Neural cell (in vitro differentiated cells): ENCODE results near the gene EXTL1. TPM values are rescaled to one million over a fixed set of nuclear protein-coding genes. Genes with fewer than 3 reads are reported as not detected.

Experiments used
- H2AFZ ChIP-seq: fragments of 200-600, 300-800 bp; sonication (generic), shearing (Covaris generic); 2 replicates; pipeline ENCODE4 v1.6.0; 2014; ENCODE audit warnings: low read depth, mild to moderate bottlenecking, antibody characterized with exemption, low read length, moderate library complexity
- H3F3A ChIP-seq: fragments of 200-600 bp; shearing (Covaris generic); 2 replicates; pipeline ENCODE4 v1.6.1; 2016; ENCODE audit warnings: mild to moderate bottlenecking, moderate library complexity, mixed read lengths, antibody characterized with exemption, low read length; ENCODE audit not compliant: insufficient read depth, poor library complexity, severe bottlenecking
- H3K27ac ChIP-seq: fragments of 200-600, 300-800 bp; sonication (generic), shearing (Covaris generic); 2 replicates; pipeline ENCODE4 v1.5.1; 2014; ENCODE audit warnings: mild to moderate bottlenecking, low read length, moderate library complexity
- H3K27me3 ChIP-seq: fragments of 300-800, 200-600 bp; sonication (generic), shearing (Covaris generic); 2 replicates; pipeline ENCODE4 v1.6.0; 2014; ENCODE audit warnings: mild to moderate bottlenecking, low read depth, low read length, moderate library complexity; ENCODE audit not compliant: insufficient read depth
- H3K36me3 ChIP-seq: fragments of 300-800, 200-600 bp; sonication (generic), shearing (Covaris generic); 2 replicates; pipeline ENCODE4 v1.5.1; 2014; ENCODE audit warnings: mild to moderate bottlenecking, antibody characterized with exemption, low read length, moderate library complexity; ENCODE audit not compliant: insufficient read depth
- H3K4me2 ChIP-seq: fragments of 300-800, 200-600 bp; sonication (generic), shearing (Covaris generic); 2 replicates; pipeline ENCODE4 v1.6.0; 2014; ENCODE audit warnings: mild to moderate bottlenecking, low read length
- H3K4me3 ChIP-seq: fragments of 300-800, 200-600 bp; sonication (generic), shearing (Covaris generic); 2 replicates; pipeline ENCODE4 v1.5.1; 2014; ENCODE audit warnings: mild to moderate bottlenecking, low read length, moderate library complexity
- H3K79me2 ChIP-seq: fragments of 200-600 bp; shearing (Covaris generic); replicated peaks from 2 replicates; pipeline ENCODE4 v1.6.0; 2014; ENCODE audit warnings: mild to moderate bottlenecking, low read length, moderate library complexity; ENCODE audit not compliant: insufficient read depth
- H3K9ac ChIP-seq: fragments of 300-800, 200-600 bp; sonication (generic), shearing (Covaris generic); 2 replicates; pipeline ENCODE4 v1.6.1; 2016; ENCODE audit warnings: mild to moderate bottlenecking, low read length, mixed read lengths
- H3K9me2 ChIP-seq: fragments of 200-600 bp; shearing (Covaris generic); 2 replicates; pipeline ENCODE4 v1.6.1; 2016; ENCODE audit warnings: mild to moderate bottlenecking, low read length, mixed read lengths; ENCODE audit not compliant: insufficient read depth
- H3K9me3 ChIP-seq: fragments of 200-600, 300-800 bp; sonication (generic), shearing (Covaris generic); 2 replicates; pipeline ENCODE4 v1.6.1; 2016; ENCODE audit warnings: mild to moderate bottlenecking, mixed run types, low read length, moderate library complexity, mixed read lengths
- H4K20me1 ChIP-seq: fragments of 200-600 bp; shearing (Covaris generic); 2 replicates; pipeline ENCODE4 v1.6.1; 2016; ENCODE audit warnings: mild to moderate bottlenecking, mixed run types; ENCODE audit not compliant: insufficient read depth
- EP300 ChIP-seq: fragments of 450-650 bp; conservative IDR thresholded peaks from 2 replicates; pipeline ENCODE4 v1.6.1; 2014; ENCODE audit warnings: antibody characterized with exemption, mild to moderate bottlenecking, moderate library complexity; ENCODE audit not compliant: poor library complexity, severe bottlenecking
- EZH2 ChIP-seq: fragments of 200-600, 300-800 bp; shearing (Covaris generic), sonication (generic); IDR thresholded peaks from 2 replicates; pipeline ENCODE4 v1.6.1; 2014; ENCODE audit warnings: antibody characterized with exemption, low read length, borderline replicate concordance, mild to moderate bottlenecking; ENCODE audit not compliant: insufficient read depth, poor library complexity, severe bottlenecking
- MXI1 ChIP-seq: fragments of 450-650 bp; conservative IDR thresholded peaks from 2 replicates; pipeline ENCODE4 v1.6.1; 2014; ENCODE audit warnings: antibody characterized with exemption, mild to moderate bottlenecking; ENCODE audit not compliant: poor library complexity, severe bottlenecking
- POLR2AphosphoS5 ChIP-seq: IDR thresholded peaks from 2 replicates; pipeline ENCODE4 v1.6.1; 2012
- RAD21 ChIP-seq: fragments of 450-650 bp; conservative IDR thresholded peaks from 2 replicates; pipeline ENCODE4 v1.6.1; 2014; ENCODE audit warnings: antibody characterized with exemption, mild to moderate bottlenecking, moderate library complexity
- SMC3 ChIP-seq: fragments of 450-650 bp; conservative IDR thresholded peaks from 2 replicates; pipeline ENCODE4 v1.6.1; 2014; ENCODE audit warnings: antibody characterized with exemption, mild to moderate bottlenecking, moderate library complexity; ENCODE audit not compliant: poor library complexity
- TAF1 ChIP-seq: IDR thresholded peaks from 2 replicates; pipeline ENCODE4 v1.6.1; 2012; ENCODE audit warnings: low read depth
- polyA plus RNA-seq: library from polyadenylated mRNA; depleted of rRNA; stranded (reverse); fragments of >200 nt; gene quantifications from 2 replicates; pipeline ENCODE4 v1.2.3, GENCODE V29; 2014
- TF ChIP-seq, protein P1 (sequence below): IDR thresholded peaks from 2 replicates; pipeline ENCODE4 v1.6.1; 2012; ENCODE audit warnings: borderline replicate concordance
- TF ChIP-seq, protein P2 (sequence below): fragments of 450-650 bp; IDR thresholded peaks from 2 replicates; pipeline ENCODE4 v1.5.1; 2014; ENCODE audit warnings: antibody characterized with exemption, mild to moderate bottlenecking, moderate library complexity; ENCODE audit not compliant: poor library complexity, severe bottlenecking

EXTL1 gene
- polyA plus RNA-seq, 1 donor from 2014 or later = 2.7 TPM

DNA sequence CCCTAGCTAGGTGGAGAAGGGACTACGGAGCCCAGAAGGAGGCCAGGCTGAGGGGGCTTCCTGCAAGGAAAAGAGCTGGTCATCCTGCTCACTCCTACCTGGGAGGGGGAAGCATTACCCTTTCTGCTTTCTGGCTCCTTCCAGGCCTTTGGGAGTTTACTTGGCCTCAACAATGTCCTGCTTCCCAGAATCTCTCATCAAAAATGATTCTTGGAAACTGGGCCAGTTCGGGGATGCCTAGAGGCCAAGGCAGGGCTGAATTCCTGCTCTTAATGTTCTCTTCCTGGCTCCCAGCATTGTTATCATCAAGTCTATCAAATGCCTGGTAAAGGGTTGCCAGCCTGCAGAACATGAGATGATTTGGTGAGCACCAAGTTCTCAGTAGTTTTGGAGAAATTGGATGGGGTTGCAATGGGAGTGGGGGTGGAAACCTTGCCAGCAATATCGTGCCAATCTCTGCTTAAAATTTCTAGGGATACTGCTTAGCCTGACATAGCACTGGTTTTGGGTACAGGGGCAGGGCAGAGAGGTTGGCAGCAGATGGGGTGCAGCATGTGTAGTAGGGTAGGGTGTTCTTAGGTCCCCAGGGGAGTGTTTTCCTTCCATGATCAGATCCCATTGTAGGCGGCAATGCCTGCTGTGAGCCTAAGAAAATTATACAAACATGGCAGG lies 16.0 kb upstream of the EXTL1 start:
- Histone ChIP-seq H3K27ac (no peak overlapping the region), H3K9me2 (no peaks in the 10 kb centered on the region), H3K9ac (no peak overlapping the region), H3F3A (no peaks in the 10 kb centered on the region), H3K27me3 (no peaks in the 10 kb centered on the region), H3K4me3 (no peak overlapping the region), H3K9me3 (no peaks in the 10 kb centered on the region), H3K4me2 (no peak overlapping the region), H3K79me2 (no peaks in the 10 kb centered on the region), H3K36me3 (no peaks in the 10 kb centered on the region), H2AFZ (no peak overlapping the region), H4K20me1 (no peaks in the 10 kb centered on the region)
- TF ChIP-seq, protein P1, sequence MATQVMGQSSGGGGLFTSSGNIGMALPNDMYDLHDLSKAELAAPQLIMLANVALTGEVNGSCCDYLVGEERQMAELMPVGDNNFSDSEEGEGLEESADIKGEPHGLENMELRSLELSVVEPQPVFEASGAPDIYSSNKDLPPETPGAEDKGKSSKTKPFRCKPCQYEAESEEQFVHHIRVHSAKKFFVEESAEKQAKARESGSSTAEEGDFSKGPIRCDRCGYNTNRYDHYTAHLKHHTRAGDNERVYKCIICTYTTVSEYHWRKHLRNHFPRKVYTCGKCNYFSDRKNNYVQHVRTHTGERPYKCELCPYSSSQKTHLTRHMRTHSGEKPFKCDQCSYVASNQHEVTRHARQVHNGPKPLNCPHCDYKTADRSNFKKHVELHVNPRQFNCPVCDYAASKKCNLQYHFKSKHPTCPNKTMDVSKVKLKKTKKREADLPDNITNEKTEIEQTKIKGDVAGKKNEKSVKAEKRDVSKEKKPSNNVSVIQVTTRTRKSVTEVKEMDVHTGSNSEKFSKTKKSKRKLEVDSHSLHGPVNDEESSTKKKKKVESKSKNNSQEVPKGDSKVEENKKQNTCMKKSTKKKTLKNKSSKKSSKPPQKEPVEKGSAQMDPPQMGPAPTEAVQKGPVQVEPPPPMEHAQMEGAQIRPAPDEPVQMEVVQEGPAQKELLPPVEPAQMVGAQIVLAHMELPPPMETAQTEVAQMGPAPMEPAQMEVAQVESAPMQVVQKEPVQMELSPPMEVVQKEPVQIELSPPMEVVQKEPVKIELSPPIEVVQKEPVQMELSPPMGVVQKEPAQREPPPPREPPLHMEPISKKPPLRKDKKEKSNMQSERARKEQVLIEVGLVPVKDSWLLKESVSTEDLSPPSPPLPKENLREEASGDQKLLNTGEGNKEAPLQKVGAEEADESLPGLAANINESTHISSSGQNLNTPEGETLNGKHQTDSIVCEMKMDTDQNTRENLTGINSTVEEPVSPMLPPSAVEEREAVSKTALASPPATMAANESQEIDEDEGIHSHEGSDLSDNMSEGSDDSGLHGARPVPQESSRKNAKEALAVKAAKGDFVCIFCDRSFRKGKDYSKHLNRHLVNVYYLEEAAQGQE = no peak
- no peak for TF ChIP-seq RAD21
- no peak for TF ChIP-seq SMC3
- no peak for TF ChIP-seq POLR2AphosphoS5
- no peak for TF ChIP-seq MXI1
- TF ChIP-seq TAF1 = no peak

DNA sequence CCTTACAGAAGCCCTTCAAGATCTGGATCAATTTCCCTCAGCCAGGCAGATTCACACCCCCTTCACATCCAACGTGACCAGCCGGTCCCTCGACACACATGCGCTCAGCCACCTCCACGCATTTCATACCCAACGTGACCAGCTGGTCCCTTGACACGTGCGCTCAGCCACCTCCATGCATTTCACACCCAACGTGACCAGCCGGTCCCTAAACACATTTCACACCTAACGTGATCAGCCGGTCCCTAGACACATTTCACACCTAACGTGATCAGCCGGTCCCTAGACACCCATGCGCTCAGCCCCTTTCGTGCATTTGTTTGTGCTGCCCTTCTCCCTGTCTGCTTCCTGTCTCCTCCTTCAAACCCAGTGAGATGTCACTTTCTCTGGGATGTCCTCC lies 14.9 kb upstream of the EXTL1 start:
- H3K9ac ChIP-seq = no peak overlapping the region
- H3K27ac ChIP-seq = no peak overlapping the region
- H3K4me3 ChIP-seq = no peak overlapping the region
- no peaks in the 10 kb centered on the region for H3F3A ChIP-seq
- no peaks in the 10 kb centered on the region for H3K27me3 ChIP-seq
- no peaks in the 10 kb centered on the region for H3K9me2 ChIP-seq
- no peaks in the 10 kb centered on the region for H3K9me3 ChIP-seq
- no peak overlapping the region for H3K4me2 ChIP-seq
- H3K79me2 ChIP-seq = no peaks in the 10 kb centered on the region
- no peak overlapping the region for H2AFZ ChIP-seq
- H3K36me3 ChIP-seq = no peaks in the 10 kb centered on the region
- TF ChIP-seq, protein P2, sequence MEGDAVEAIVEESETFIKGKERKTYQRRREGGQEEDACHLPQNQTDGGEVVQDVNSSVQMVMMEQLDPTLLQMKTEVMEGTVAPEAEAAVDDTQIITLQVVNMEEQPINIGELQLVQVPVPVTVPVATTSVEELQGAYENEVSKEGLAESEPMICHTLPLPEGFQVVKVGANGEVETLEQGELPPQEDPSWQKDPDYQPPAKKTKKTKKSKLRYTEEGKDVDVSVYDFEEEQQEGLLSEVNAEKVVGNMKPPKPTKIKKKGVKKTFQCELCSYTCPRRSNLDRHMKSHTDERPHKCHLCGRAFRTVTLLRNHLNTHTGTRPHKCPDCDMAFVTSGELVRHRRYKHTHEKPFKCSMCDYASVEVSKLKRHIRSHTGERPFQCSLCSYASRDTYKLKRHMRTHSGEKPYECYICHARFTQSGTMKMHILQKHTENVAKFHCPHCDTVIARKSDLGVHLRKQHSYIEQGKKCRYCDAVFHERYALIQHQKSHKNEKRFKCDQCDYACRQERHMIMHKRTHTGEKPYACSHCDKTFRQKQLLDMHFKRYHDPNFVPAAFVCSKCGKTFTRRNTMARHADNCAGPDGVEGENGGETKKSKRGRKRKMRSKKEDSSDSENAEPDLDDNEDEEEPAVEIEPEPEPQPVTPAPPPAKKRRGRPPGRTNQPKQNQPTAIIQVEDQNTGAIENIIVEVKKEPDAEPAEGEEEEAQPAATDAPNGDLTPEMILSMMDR = no peak
- TF ChIP-seq EZH2 (no peak), MXI1 (no peak), SMC3 (no peak), TAF1 (no peak), EP300 (no peak)
- TF ChIP-seq, protein P1 = no peak
- no peaks in the 10 kb centered on the region for H4K20me1 ChIP-seq
